Activated T-helper 17 cell treated with anti-CD3 and anti-CD28 coated beads, Interleukin-2, amount 50 U/mL, for 72 hours (primary cell): Measurements from ENCODE around the gene SMOC2. TPM values are rescaled to one million over a fixed set of nuclear protein-coding genes. Genes with fewer than 3 reads are reported as not detected.

Experiments used
- ATAC-seq: fragments of 150-1000 bp; cut with Tn5 transposase; replicated peaks from 2 replicates; pipeline ENCODE4 v1.10.0; 2021; ENCODE audit warnings: mild to moderate bottlenecking, moderate library complexity
- H3K27ac Mint-ChIP-seq: one replicate; pipeline ENCODE4 v1.8.0; 2022; ENCODE audit warnings: mixed read lengths
- H3K27me3 Mint-ChIP-seq: one replicate; pipeline ENCODE4 v1.8.0; 2022; ENCODE audit warnings: mixed read lengths
- H3K36me3 Mint-ChIP-seq: one replicate; pipeline ENCODE4 v1.8.0; 2022; ENCODE audit warnings: low read depth, mild to moderate bottlenecking, mixed read lengths
- H3K4me1 Mint-ChIP-seq: one replicate; pipeline ENCODE4 v1.8.0; 2022; ENCODE audit warnings: mixed read lengths
- H3K4me3 Mint-ChIP-seq: one replicate; pipeline ENCODE4 v1.8.0; 2022; ENCODE audit warnings: mild to moderate bottlenecking, mixed read lengths
- H3K9me3 Mint-ChIP-seq: one replicate; pipeline ENCODE4 v1.8.0; 2022; ENCODE audit warnings: mixed read lengths
- total RNA-seq, 2 donors: library from RNA; stranded (reverse); gene quantifications; one replicate each; pipeline ENCODE4 v1.2.3, GENCODE V29; 2022

The SMOC2 gene
- total RNA-seq, 2 donors from 2014 or later: not detected

DNA sequence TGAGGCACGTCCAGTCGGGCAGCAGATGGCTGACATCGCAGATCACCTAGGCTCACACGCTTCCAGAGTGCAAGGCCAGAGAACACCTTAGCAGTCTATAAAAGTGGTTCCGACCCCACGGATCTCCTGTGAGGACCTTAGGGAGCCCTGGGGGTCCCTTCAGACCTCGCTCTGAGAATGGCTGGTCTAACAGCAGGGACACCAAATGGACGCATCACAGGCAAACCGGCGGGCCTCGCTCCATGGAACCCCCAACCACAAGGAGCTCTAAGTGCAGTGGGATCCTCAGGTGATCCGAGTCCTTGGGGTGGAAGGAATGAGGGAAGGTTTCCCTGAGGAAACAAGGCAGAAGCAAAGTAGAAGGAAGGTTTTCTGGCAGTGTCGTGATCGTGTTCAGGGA, 135.4 kb downstream of the SMOC2 start:
- Mint-ChIP-seq H3K9me3 (no peaks in the 10 kb centered on the region), H3K27me3 (peaks cover 6% of the 10 kb centered on the region), H3K4me3 (no peak overlapping the region), H3K4me1 (no peaks in the 10 kb centered on the region), H3K36me3 (no peaks in the 10 kb centered on the region), H3K27ac (no peak overlapping the region)
- ATAC-seq: no peak

DNA sequence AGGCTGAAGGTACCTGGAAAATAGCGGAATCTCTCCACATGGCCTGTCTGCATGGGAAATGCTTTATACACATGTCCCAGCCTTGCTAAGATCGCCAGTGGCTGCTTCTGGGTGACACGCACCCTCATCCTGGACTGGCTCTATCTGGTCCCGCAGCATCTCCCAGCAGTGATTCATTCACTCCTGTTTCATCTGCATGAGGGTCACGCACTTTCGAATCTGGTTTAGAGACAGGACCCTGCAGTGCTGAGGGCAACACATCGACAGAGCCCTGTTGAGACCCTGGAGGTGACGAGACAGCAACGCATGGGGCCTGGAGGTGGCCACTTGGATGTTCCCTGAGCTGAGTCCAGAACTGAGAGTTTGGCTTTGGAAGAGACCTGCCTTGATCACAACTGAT, 136.5 kb downstream of the SMOC2 start:
- Mint-ChIP-seq H3K36me3 (no peaks in the 10 kb centered on the region), H3K27me3 (peaks cover 11% of the 10 kb centered on the region), H3K27ac (no peak overlapping the region), H3K4me1 (no peaks in the 10 kb centered on the region), H3K4me3 (no peak overlapping the region), H3K9me3 (no peaks in the 10 kb centered on the region)
- no peak for ATAC-seq

DNA sequence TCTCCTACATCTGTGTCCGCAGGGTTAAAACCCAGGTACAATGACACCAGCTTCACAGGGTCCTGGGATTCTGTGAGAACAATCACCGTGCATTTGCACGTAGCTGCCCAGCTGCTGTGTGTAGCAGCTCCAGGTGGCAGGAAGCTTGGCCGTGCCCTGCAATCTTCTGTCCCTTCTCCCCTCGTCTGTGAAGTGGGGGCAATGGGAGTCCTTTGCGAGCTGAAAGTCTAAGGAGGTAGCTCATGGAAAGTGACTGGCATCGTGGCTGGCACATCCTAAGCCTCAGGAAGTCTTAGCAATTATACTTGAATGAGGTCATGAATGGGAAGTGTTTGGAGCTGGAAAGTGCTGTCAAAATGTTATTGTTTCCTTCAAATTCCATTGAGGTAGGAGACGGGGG, 137.1 kb downstream of the SMOC2 start:
- H3K4me3 Mint-ChIP-seq: no peak overlapping the region
- ATAC-seq: no peak
- peaks cover 11% of the 10 kb centered on the region for H3K27me3 Mint-ChIP-seq
- no peaks in the 10 kb centered on the region for H3K36me3 Mint-ChIP-seq
- no peak overlapping the region for H3K27ac Mint-ChIP-seq
- H3K4me1 Mint-ChIP-seq: no peaks in the 10 kb centered on the region
- H3K9me3 Mint-ChIP-seq: no peaks in the 10 kb centered on the region

DNA sequence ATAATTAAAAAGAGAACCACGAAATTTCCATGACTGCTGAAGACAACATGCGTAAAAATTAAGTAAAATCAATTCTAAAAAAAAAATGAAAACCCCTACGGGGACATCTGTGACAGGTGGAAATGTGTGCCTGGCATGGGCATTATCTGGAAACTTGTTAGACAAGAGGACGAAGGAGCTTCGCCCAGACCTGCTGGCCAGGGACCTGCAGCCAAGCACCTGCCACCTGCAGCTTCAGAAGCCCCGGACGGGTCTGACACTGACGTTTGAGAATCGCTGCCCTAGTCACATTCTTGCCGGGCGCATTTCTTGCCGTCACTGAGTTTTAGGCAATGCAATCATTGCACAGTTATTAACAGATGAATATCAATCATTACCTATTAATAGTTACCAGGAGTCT, 140.3 kb downstream of the SMOC2 start:
- no peak for ATAC-seq
- no peak overlapping the region for H3K4me3 Mint-ChIP-seq
- H3K4me1 Mint-ChIP-seq: no peaks in the 10 kb centered on the region
- H3K27me3 Mint-ChIP-seq: peaks cover 17% of the 10 kb centered on the region
- H3K9me3 Mint-ChIP-seq: no peaks in the 10 kb centered on the region
- no peak overlapping the region for H3K27ac Mint-ChIP-seq
- no peaks in the 10 kb centered on the region for H3K36me3 Mint-ChIP-seq

DNA sequence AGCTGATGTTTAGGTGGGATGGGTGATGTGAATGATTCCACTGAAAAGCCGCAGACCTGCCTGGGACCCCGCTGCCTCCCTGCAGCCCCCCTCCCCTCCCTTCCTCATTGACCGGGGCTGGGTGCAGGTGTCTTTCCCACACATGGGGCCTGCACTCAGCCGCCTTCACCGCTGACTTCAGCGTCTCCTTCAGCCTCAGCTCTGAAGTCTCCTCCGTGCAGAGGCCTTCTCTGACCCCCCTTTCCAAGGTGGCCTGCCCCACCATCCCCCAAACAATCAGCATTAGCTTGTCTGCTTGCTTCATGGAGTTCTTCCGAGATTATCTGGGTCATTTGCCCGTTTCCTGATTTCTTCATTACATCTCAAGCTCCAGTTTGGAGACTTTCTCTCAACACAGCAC, 140.7 kb downstream of the SMOC2 start:
- no peaks in the 10 kb centered on the region for H3K36me3 Mint-ChIP-seq
- no peak overlapping the region for H3K27ac Mint-ChIP-seq
- peaks cover 17% of the 10 kb centered on the region for H3K27me3 Mint-ChIP-seq
- H3K4me3 Mint-ChIP-seq: no peak overlapping the region
- no peak for ATAC-seq
- no peaks in the 10 kb centered on the region for H3K4me1 Mint-ChIP-seq
- no peaks in the 10 kb centered on the region for H3K9me3 Mint-ChIP-seq

DNA sequence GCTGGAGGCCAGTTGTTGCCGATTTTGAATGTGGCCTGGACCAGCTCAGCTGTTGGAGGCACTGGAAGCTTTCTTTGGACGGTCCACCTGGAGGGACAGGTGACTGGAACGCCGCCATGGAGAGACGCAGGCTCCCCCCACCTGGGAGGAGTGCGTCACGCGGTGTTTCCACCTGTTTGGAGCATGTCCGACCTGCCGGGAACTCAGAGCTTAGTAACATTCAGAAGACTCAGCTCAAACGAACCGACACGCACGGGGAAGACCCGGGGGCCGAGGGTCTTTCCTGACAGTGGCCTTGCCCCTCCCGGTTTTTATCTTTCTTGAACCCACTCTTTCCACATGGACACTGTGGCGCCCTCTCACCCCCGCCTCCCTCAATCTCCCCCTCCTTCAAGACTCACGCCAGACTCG, 141.6 kb downstream of the SMOC2 start:
- ATAC-seq: no peak
- H3K4me1 Mint-ChIP-seq: no peaks in the 10 kb centered on the region
- peaks cover 13% of the 10 kb centered on the region for H3K27me3 Mint-ChIP-seq
- no peaks in the 10 kb centered on the region for H3K36me3 Mint-ChIP-seq
- no peaks in the 10 kb centered on the region for H3K9me3 Mint-ChIP-seq
- no peak overlapping the region for H3K4me3 Mint-ChIP-seq
- H3K27ac Mint-ChIP-seq: no peak overlapping the region

DNA sequence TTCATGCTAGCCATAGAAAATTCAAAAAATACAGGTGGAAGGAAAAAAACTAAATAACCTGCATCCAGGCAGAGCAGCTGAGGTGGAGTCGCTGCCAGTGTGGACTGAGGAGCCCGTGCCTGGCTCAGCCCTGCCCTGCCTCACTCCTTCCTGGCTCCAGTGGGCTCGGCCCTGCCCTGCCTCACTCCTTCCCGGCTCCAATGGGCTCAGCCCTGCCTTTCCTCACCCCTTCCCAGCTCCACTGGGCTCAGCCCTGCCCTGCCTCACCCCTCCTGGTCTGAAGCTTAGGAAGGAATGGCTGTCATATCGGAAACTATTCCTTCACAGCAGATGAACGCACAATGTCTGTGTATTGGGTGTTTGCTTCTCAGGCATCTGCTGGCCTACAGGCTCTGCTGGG, 142.1 kb downstream of the SMOC2 start:
- H3K9me3 Mint-ChIP-seq: no peaks in the 10 kb centered on the region
- H3K36me3 Mint-ChIP-seq: no peaks in the 10 kb centered on the region
- no peak overlapping the region for H3K27ac Mint-ChIP-seq
- ATAC-seq: no peak
- H3K27me3 Mint-ChIP-seq: peaks cover 13% of the 10 kb centered on the region
- H3K4me3 Mint-ChIP-seq: no peak overlapping the region
- no peaks in the 10 kb centered on the region for H3K4me1 Mint-ChIP-seq

DNA sequence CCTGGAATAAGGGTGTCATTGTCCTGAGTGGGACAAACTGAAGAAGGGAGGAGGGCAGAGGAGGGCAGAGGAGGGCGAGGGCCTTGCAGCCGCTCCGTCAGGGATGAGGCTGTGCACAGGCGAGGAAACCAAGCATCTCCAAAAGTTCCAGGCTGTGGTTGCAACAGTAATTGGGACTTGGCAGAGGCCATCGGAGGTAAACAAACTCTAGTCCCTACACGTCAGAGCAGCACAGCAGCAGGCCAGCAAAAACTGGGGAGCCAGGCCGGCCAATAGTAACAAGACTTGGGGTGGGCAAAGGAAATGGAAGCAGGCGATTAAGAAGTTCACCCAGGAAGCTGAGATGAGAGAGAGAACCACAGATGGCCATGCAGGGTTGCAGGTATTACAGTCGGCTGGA, 142.8 kb downstream of the SMOC2 start:
- Mint-ChIP-seq H3K9me3 (no peaks in the 10 kb centered on the region), H3K27me3 (peaks cover 13% of the 10 kb centered on the region), H3K4me1 (no peaks in the 10 kb centered on the region), H3K27ac (no peak overlapping the region), H3K4me3 (no peak overlapping the region), H3K36me3 (no peaks in the 10 kb centered on the region)
- no peak for ATAC-seq

DNA sequence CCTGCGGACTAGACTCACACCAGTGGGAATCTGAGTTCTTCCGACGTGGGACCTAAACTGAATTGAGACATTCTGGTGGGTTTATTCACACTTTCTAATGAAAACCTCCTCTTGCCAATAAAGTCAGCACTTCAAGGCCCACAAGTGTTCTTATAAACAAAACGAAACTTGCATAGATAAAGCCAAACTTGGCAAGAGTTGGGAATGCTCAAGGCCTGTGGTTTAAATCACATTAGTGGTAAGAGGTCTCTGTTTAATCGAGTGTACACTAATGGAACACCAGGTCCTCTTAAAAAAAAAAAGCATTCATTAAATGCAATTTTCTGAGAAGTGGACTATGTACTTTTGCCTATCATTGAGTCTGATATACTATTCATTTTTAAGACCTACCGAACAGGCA, 143.3 kb downstream of the SMOC2 start:
- Mint-ChIP-seq H3K9me3 (no peaks in the 10 kb centered on the region), H3K4me3 (no peak overlapping the region), H3K27ac (no peak overlapping the region), H3K4me1 (no peaks in the 10 kb centered on the region), H3K36me3 (no peaks in the 10 kb centered on the region), H3K27me3 (peaks cover 13% of the 10 kb centered on the region)
- no peak for ATAC-seq

DNA sequence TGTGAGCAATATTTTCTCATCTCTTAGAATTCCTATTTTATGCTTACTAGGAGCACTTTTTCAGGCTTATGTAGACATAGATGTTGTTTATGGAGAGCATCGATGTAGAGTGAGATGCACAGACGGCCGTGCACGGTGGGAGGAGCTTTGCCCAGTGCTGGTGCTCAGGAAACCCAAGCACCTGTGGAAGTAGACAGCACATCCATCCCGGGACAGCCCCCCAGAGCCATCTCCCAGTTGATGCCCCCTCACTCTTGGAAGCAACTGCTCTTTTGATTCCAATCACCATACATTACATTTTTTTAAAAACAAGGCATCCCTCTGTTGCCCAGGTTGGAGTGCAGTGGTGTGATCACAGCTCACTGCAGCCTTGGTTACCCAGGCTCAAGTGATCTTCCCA, 143.7 kb downstream of the SMOC2 start:
- Mint-ChIP-seq H3K27ac (no peak overlapping the region), H3K9me3 (no peaks in the 10 kb centered on the region), H3K4me3 (no peak overlapping the region), H3K36me3 (no peaks in the 10 kb centered on the region), H3K27me3 (peaks cover 12% of the 10 kb centered on the region), H3K4me1 (no peaks in the 10 kb centered on the region)
- ATAC-seq: no peak

DNA sequence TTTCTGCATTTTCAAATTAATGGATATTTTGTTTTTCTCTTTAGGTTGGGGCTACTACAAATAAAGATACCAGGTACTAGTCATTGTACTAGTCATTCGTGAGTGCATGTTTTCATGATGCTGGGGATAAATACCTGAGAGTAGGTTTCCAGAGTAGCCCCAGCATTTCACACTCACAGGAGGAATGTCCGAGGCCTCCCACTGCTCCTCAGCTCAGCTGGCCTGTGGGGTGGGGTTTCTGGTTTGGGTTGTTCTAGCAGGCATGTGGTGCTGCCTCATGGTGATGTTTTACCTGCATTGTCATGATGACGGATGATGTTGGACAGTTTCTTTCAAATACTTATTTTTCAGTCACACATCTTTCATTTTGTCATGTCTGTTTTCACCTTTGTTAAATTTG, 144.5 kb downstream of the SMOC2 start:
- no peaks in the 10 kb centered on the region for H3K4me1 Mint-ChIP-seq
- no peak overlapping the region for H3K27ac Mint-ChIP-seq
- no peaks in the 10 kb centered on the region for H3K9me3 Mint-ChIP-seq
- H3K36me3 Mint-ChIP-seq: no peaks in the 10 kb centered on the region
- H3K27me3 Mint-ChIP-seq: peaks cover 10% of the 10 kb centered on the region
- no peak for ATAC-seq
- no peak overlapping the region for H3K4me3 Mint-ChIP-seq

DNA sequence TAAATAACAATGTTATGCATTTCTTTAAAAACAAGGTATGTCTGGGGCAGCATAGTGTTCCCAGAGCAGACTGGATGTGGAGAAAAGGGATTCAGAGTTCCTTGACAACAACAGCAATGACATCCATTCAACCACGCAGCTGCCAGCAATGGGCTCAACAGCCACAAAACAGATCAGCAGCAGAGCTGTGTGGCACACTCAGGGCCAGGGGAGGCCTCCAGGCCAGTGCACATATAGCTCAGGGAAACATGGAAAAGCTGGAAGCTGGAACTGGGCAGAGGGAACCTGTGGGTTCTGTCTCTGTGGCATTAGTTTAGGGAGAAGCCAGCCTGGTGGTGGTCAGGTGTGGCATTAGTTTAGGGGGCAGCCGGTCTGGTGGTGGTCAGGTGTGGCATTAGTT, 148.3 kb downstream of the SMOC2 start:
- no peak overlapping the region for H3K27ac Mint-ChIP-seq
- no peak overlapping the region for H3K4me3 Mint-ChIP-seq
- H3K27me3 Mint-ChIP-seq: peaks cover 3% of the 10 kb centered on the region
- ATAC-seq: no peak
- H3K9me3 Mint-ChIP-seq: no peaks in the 10 kb centered on the region
- H3K4me1 Mint-ChIP-seq: no peaks in the 10 kb centered on the region
- no peaks in the 10 kb centered on the region for H3K36me3 Mint-ChIP-seq

DNA sequence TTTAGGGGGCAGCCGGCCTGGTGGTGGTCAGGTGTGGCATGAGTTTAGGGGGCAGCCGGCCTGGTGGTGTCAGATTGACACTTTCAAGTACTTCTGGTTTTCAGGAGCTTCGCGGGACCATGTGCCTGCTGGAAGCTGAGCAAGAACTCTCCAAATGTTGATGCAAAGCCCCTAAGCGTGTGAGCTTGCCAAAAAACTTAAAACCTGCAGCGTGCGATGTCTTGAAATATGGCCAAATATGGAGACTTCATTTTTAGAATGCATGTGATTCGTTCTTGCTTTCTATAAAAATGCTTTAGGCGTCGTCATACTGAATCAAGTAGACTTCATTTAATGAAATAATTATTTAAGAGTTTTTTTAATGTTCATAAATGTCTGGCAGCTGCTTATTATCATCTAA, 149.4 kb downstream of the SMOC2 start:
- no peaks in the 10 kb centered on the region for H3K9me3 Mint-ChIP-seq
- no peaks in the 10 kb centered on the region for H3K36me3 Mint-ChIP-seq
- no peaks in the 10 kb centered on the region for H3K4me1 Mint-ChIP-seq
- H3K4me3 Mint-ChIP-seq: no peak overlapping the region
- no peak for ATAC-seq
- H3K27me3 Mint-ChIP-seq: peaks cover 3% of the 10 kb centered on the region
- H3K27ac Mint-ChIP-seq: no peak overlapping the region

DNA sequence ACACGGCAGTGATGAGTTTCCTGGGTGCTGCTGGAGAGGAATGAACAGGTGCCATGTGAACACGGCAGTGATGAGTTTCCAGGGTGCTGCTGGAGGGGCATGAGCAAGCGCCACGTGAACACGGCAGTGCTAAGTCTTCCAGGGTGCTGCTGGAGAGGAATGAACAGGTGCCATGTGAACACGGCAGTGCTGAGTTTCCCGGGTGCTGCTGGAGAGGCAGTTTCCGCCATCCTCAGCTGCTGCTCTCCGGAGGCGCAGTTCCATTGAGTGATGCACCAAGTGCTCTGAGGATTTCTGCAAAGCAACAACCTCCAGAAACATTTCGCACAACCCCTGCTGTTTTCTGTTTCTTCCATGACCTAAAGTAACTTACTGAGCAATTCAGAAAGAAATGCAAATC, 155.4 kb downstream of the SMOC2 start:
- H3K4me3 Mint-ChIP-seq: no peak overlapping the region
- H3K27me3 Mint-ChIP-seq: peaks cover 14% of the 10 kb centered on the region
- no peak overlapping the region for H3K27ac Mint-ChIP-seq
- H3K9me3 Mint-ChIP-seq: peaks cover 5% of the 10 kb centered on the region
- no peak for ATAC-seq
- no peaks in the 10 kb centered on the region for H3K36me3 Mint-ChIP-seq
- H3K4me1 Mint-ChIP-seq: peaks cover 7% of the 10 kb centered on the region

DNA sequence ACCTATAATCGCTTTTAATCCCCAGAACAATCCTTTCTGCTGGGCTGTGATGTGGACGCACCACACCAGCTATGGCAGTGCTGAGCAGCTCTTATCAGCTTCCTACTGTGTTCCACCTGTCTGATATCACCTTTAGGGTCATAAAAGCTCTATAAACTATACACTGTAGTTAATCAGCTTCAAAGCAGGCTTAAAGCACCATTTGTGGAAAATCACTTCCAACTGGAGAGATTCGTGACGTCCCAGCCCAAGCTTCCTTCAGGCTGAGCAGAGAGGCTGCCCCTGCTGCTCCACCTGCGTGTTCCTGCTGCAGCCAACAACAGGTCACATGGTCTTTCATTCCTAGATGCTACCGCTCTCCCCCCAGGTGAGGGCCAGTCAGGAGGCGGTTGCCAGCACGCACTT, 156.5 kb downstream of the SMOC2 start:
- H3K36me3 Mint-ChIP-seq: no peaks in the 10 kb centered on the region
- peaks cover 7% of the 10 kb centered on the region for H3K4me1 Mint-ChIP-seq
- no peak overlapping the region for H3K27ac Mint-ChIP-seq
- H3K27me3 Mint-ChIP-seq: peaks cover 19% of the 10 kb centered on the region
- ATAC-seq: no peak
- H3K4me3 Mint-ChIP-seq: no peak overlapping the region
- H3K9me3 Mint-ChIP-seq: peaks cover 5% of the 10 kb centered on the region
